ENCODE measurements around the gene ZSCAN31. TPM values are rescaled to one million over a fixed set of nuclear protein-coding genes. Genes with fewer than 3 reads are reported as not detected.

The ZSCAN31 gene
- total and polyA plus RNA-seq, 2 of the 8 experiments (the other 6 are each of a cell fraction or from before 2014, with no cell fraction given) = 1.9 to 7.0 TPM

GRCh38 chr6:28355743-28356665 lies 20.1 kb upstream of the ZSCAN31 start (continued):
- TF ChIP-seq CHD7 (IDR thresholded peaks at IDR 0.05; ENCODE audit: insufficient replicate concordance, low read length) (no peak), TBP (IDR thresholded peaks at IDR 0.05; ENCODE audit: low read depth, low read length) (no peak), RXRA (IDR thresholded peaks at IDR 0.05; ENCODE audit: insufficient read depth, low read depth, low read length) (no peak), SUZ12 (IDR thresholded peaks at IDR 0.05; ENCODE audit: low read length) (no peak), MAX (IDR thresholded peaks at IDR 0.05) (no peak), SRF (IDR thresholded peaks at IDR 0.05; ENCODE audit: low read depth, low read length) (no peak), TEAD4 (IDR thresholded peaks at IDR 0.05; ENCODE audit: low read depth, low read length) (peak; percentile 68), POLR2A (IDR thresholded peaks at IDR 0.05; ENCODE audit: control extremely low read depth in 1 of 2, low read depth in 2 of 2, low read length in 2 of 2) (no peak), KDM4A (IDR thresholded peaks at IDR 0.05; ENCODE audit: low read depth, low read length, severe bottlenecking) (no peak), HDAC6 (IDR thresholded peaks at IDR 0.05; ENCODE audit: low read depth, low read length) (no peak)

Data from H1 (cell line).